GM19238 (cell line): ENCODE data around the gene PPP2R5C.
A peak's percentile ranks its signal among the peaks of the same experiment; 100 is the strongest.

Experiments
- DNase-seq: peaks from one replicate; pipeline ENCODE4 v3.0.0; 2011; ENCODE audit warnings: low spot score; ENCODE audit not compliant: insufficient read length

Gene PPP2R5C

DNA sequence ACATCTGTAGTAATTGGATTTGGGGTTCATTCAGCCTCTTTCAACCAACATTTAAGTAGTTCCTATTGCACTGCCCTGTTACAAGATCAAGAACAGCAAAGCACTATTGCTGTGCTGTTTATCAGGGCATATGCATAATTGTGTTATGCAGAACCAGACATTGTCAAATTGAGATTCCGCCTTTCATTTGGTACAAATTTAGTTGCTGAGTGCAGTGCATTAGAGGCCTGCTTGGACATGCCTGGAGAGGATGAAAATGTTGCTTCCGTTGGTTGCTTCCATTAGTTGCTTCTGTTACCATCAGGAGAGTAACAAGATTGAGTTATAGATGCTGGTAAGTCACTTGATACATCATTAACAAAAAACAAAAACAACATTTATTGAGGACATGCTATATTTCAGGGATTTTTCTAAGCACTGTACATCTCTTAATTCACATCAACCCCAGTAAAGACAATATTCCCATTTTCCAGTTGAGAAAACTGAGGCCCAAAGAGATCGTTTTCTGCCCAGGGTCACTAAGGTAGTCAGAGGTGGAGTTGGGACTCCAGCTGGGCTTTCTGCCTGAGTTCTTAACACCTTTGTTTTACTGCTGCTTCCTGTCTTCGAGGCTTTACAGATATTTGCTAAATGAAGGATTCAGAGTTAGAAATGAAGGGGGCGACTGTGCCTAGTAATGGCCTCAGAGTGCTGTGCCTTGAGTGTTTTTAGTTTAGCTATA lies 79.3 kb downstream of the PPP2R5C start:
- no peak for DNase-seq

DNA sequence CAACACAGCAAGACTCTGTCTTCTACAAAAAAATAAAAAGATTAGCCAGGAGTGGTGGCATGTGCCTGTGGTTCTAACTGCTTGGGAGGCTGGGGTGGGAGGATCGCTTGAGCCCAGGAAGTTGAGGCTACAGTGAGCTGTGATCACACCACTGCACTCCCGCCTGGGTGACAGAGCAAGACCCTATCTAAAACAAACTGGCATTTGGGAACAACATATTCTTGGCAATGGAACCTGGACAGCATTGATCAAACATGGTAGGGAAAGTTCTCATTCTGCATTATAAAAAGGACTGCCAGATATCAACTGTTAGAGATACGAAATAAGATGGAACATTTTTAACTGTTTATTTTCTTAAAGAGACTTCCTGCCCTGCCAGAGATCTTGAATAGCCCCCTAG lies 81.5 kb downstream of the PPP2R5C start:
- no peak for DNase-seq

DNA sequence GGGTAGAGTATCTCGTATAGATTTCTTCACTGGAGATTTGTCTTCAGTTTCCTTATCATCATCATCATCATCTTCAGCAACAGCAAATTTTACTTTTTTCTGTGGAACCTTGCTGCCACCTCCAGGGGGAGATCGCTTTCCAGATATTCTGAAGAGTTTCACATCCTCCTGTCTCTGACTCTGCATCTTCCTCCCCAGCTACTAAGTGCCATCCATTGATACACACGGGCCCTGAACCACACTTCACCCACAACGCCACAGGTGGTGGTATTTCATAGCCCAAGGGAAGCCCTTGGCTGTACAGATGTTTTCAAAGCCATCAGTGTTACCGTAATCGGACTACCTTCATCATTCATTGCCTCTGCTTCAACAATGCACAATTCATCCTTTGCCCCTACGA lies 82.2 kb downstream of the PPP2R5C start:
- DNase-seq: peak; percentile 42

DNA sequence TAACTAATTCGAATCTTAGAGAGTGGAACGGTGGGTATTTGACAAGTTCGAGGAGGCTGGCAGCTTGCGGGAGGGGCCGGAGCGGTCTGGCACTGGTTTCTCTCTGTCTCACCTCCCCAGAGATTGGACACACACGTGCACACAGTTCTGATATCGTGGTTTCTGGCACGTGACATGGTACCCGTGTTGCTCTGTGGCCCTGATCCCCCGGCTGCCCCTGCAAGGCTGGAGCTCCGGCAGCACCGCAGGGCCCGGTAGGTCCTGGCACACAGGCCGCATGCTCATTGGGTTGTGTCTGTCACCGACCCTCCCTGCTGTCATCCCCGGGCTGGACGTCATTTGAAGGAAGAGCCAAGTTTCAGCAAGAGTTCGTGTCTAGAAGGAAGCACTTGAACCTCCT lies 82.7 kb downstream of the PPP2R5C start:
- no peak for DNase-seq

DNA sequence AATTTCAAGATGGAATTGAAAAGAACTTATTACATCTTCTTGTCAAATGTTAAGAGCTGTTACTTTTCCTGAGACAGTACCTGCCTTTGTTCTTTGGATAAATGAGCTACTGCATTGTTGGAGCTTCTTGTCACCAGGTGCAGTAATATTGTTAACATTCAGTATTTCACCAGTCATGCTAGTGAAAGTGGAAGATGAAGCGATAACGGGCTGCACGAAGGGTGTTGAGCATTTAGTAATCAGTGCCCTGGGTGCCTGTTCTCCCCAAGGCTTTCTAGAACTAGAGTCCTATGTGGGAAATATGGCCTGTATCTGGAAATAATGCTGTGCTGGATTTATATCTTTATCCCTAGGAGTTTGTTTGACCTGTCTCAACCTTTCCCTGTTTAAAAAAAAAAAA lies 83.2 kb downstream of the PPP2R5C start:
- DNase-seq: no peak

DNA sequence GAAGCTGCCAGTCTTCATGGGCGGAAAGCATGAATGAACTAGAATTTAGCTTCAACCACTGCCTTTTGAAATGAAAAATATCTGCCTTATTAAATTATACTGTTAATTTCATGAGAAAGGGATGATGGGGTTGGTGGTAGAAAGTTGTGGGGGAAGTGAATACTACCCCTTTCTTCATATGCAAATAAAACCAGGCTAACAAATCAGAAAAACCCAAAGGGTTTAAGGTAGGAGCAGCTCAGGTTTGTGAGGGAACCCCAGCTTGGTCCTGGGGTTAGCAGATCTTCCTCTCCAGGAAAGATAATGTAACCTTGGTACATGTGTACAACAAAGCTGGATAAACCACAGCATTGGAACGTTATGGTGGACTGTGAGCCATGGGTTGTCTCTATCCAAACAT lies 84.0 kb downstream of the PPP2R5C start:
- no peak for DNase-seq

DNA sequence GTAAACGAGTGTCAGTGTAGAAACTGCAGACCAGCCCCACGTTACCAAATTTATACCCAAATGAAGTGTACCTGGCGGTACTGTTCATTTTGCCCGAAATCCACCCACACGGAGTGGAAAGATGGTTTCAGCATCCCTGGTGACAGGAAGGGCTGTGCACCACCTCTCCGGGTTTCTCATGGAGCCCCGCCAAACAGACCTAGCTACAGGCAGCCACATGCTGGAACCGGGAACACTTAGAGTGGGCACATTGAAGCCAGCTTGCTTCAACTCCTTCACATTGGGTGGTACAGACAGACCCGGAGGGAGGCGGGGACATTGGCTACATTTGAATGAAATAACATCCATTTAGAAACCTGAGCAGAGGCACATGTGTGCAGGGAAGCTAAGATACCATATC lies 84.4 kb downstream of the PPP2R5C start:
- DNase-seq: no peak

DNA sequence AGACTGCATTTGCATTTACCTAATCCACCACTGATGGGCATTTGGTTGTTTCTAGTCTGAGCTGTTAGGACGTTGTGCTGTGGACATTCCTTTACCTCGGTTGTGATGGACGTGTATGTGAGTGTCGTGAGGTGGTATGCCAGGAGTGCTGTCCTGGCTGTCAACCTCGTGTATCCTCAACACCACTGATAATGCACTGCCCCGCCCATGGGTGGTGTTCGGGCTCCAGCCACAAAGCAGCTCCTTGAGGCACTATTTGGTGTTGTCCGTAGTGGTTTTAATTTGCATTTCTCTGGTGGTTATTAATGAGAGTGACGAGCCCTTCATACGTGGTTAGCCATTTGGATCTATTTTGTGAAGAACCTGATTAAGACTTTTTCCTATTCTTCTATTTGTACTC lies 87.6 kb downstream of the PPP2R5C start:
- no peak for DNase-seq

DNA sequence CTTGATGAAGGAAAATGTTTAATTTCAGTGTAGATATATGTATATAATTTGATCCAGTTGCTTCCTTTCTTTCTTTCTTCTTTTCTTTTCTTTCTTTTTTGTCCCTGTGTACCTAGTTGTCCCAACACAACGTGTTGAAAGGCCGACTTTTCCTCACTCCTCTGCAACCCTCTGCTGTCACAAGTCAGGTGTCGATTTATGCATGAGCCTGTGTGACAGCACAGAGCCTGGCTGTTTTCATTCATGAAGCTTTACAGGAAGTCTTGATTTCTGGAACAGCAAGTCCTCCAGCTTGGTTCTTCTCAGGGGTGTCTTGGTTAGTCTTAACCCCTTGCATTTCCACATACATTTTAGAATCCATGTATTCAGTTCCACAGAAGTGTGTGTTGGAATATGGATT lies 88.1 kb downstream of the PPP2R5C start:
- no peak for DNase-seq

DNA sequence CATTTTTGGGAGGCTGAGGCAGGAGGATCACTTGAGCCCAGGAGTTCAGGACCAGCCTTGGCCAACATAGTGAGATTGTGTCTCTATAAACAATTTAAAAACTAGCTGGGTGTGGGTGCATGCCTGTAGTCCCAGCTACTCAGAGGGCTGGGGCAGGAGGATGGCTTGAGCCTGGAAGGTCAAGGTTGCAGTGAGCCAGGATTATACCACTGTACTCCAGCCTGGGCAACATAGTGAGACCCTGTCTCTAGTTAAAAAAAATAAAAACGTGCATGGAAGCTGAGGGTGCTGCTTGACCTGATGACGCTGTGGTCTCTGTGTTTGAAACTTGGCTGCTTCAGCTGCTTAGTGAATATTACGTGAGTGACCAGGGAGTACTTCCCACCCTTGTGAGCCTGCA lies 89.7 kb downstream of the PPP2R5C start:
- DNase-seq: no peak

DNA sequence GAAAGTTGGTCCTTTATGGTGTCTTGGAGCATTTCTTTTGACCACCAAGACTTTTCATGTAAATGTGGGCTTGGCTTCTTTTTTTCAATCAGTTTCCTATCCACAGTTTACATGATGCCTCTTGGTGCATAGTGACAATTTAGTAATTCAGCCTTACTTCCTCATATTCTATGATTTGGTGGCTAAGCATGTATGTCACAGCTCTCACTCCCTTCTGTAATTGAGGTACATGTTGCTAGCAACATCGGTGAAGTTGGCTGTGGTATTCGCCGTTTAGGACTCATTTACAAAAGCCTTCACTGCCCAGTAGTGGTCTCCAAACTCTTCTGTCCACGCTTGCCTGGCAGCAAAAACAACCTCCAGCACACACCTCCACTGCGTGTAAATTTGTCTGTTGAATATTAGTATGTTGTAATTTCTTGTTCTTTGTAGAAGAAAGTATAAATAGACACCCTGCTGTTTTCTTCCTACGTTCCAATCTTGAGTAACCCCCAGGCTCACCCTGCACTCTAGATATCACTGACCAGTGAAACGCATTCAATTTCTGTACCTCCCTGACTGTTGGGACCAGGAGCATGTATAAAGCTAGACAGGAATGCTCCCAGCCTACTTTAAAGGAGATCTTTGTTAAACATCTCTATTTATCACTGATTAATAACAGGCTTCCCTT lies 90.4 kb downstream of the PPP2R5C start:
- DNase-seq: no peak

DNA sequence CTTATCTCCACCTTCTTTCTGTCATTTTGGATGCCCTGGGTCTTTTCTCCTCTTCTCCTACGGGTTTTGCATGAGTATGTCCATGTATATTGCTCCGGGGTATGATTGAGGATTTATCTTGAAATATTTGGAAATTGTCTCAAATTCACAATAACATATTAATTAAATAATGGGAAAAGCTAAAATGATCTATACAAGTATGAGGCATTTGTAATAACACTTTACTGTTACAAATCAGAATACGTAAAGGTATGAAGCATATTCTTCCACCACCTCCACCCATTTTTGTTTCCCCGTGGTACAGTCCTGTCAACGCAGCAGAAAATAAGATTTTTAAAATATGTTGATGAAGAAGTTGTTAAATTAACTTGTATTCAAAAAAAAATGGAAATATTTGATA lies 91.3 kb downstream of the PPP2R5C start:
- no peak for DNase-seq

DNA sequence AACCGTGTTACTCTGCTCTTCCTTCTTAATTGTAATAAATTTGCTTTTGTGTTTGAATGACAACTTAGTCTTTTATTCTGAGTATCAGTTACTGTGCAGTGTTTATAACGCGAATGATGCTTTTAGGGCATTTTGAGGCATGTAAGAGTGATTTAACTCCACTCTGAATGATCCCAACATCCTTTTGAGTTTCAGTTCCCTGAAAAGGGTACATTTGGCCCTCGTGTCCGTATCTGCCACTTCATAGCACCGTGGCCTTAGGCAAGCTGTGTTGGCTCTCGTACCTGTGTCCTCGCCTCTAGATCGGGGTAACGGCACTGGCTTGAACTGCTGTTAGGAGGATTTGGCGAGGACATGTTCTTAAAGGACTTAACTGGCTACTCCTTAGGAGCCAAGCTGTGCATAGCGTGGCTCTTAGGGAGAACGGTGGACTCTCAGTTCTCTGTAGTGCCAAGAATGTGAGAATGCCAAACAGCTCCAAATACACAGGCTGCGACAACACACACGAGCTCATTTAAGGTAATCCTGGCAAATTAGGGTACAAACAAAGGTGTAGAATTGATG lies 92.0 kb downstream of the PPP2R5C start:
- DNase-seq: no peak

DNA sequence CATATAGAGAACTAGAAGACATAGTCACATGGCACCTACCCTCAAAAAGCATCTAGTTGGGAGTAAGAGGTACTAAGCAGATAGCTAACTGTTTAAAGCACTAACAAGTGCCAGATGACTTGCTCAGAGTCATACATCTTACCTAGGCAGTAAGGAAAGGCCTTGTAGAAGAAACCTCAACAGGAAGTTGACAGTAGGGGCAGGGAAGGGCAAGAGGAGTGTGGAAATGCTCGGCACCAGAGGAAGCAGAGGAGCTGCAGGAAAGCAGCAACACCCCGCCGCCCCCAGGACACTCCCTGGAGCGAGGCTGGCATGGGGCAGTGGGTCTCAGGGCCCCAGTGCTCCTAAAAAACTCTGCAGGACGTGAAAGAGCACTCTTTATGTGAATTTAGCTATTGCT lies 92.9 kb downstream of the PPP2R5C start:
- no peak for DNase-seq

DNA sequence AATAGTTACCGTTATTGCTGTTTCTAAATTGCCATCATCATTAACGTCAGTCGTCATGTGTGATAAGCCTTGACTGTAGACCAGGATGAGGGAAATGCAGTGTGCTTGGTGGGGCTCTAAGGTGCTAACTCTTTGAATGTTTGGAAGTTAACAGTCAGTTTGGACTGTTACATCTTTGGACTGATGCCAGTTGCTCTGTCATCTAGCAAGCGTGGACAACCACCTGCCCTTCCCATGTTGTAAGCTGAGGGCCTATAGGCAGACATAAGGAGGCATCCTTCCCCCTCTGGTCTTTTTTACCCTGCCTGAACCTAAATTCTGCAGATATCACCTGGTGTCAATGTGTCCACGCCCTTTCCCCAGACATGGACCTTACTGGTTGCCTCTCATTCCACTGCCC lies 94.4 kb downstream of the PPP2R5C start:
- DNase-seq: no peak

DNA sequence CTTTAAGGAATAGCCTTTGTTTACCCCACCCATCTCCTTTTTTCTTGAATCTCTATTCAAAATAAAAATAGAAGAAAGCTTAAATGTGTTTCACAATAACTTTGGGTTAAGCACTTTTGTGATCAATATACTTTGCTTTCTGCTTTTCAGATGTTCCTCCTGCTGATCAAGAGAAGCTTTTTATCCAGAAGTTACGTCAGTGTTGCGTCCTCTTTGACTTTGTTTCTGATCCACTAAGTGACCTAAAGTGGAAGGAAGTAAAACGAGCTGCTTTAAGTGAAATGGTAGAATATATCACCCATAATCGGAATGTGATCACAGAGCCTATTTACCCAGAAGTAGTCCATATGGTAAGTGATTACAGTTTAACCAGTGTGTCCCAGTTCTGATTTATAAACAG lies 95.0 kb downstream of the PPP2R5C start:
- no peak for DNase-seq

DNA sequence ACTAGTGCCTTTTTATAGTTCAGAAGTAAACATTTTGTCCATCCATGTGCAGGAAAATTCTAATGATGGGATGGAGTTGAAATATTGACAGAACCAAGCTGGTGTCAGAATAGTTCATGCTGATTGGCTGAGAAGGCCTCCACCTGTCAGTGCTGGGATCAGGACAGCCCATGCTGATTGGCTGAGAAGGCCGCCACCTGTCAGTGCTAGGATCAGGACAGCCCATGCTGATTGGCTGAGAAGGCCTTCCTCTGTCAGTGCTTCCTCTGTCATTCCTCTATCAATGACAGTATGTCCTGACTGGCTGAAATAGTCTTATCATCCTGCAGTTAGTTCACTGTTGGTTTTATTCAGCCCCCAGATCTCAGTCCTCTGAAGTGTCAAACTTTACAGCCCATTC lies 95.7 kb downstream of the PPP2R5C start:
- no peak for DNase-seq

DNA sequence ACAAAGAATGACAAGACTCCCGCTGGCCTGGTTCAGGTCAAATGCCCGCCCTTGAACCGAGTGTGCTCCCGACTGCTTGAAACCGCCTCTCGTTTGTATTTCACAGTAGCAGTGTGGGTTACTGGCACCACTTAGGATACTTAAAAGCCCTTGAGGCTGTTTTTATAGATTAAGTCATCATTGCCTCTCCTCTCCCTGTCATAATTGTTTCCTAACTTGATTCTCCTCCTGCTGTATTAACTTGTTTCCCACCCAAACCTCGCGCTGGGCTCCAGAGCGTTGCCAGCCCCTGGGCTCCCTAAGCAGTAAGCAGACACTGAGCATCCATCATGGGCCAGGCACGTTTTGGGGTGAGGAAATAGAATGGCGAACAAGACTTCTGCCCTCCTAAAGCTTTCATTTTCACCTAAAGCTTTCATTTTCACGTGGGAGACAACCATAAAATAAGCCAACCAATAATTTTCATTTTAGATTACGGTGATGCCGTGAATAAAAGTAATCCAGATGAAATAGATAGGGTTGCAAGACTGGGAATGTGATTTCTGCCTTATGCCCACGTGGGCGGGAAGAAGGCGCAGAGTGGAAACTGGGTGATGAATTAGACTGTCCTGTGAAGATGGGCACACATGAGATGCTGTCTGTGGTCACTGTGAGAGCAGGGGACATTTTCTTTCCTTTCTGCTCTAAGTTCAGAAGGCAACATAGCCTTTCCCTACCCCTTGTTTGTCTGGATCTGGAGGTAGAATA lies 97.5 kb downstream of the PPP2R5C start:
- no peak for DNase-seq

DNA sequence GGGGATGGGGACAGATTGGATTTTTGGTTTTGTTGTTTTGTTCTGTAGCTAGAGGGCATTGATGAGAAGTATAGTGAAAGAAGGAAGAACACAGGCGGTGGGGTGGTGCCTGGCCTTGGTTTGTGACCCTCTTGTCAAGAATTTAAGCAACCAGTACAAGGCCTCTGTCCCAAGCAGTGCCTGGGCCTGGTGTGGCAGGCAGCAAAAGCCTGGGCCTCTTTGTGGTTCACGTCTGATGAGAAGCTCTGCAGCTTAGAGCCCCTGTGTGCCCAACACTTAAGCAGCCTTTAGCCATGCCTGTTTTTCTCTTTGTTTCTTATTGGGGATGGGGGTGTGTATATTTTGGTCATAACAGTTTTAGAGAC lies 98.0 kb downstream of the PPP2R5C start:
- no peak for DNase-seq

DNA sequence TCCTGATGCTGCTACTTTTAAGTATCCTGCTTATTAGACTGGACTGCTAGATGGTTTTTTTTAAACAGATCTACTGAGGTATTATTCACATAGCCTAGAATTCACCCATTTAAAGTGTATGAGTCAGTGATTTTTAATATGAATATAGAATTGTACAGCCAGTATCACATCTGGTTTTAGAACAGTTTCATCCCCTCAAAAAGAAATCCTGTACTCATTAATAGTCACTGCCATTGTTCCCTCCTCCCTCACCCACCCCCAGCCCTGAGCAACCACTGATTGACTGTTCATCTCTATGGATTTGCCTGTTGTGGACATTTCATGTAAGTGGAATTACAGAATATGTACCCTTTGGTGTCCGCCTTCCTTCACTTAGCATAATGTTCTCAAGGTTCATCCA lies 98.4 kb downstream of the PPP2R5C start:
- DNase-seq: no peak

DNA sequence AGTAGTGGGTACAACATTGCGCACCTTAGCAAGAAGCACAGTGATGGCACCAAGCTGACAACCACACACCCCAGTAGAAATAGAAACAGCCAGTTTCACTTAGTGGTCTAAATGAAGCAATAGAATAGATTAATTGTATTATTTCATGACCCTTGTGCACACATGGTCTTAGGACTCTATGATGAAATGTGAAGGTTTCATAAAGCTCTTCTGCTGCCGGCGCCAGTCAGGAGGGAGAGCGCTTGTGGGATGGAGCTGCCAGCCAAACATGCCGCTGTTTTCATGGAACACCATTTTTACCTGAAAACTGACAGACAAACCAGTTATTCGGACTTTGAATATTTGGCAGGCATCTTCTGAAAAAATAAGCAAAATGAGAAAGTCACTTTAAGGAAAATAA lies 100.0 kb downstream of the PPP2R5C start:
- DNase-seq: no peak

DNA sequence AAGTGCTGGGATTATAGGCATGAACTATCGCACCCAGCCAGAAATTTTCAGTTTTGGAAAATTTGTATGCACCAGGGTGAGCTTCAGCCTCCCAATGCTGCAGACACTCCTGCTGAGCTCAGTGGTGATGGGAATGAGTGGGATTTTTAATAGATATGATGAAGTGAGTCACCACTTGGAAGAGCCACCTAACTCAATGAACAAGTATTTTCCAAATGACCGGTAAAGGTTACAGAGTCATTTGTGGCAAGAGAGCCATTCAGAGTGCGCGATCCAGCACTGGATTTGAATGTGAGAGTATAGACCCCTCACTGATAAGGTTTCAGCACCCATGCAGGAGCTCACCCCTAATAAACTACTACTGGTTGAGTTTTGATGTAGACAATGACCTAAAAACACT lies 100.7 kb downstream of the PPP2R5C start:
- DNase-seq: no peak
